GM12878 (cell line): ENCODE measurements around the gene SSC4D. TPM values are rescaled to one million over a fixed set of nuclear protein-coding genes. Genes with fewer than 3 reads are reported as not detected.

Experiments used
- ATAC-seq: fragments of 200-7000 bp; cut with Tn5 transposase; 3 replicates; pipeline ENCODE4 v1.9.1; 2020; ENCODE audit warnings: mild to moderate bottlenecking, moderate library complexity
- BruUV-seq: library from RNA; stranded (reverse); fragments of 400-500 nt; replicated peaks from 2 replicates; lab custom pipeline; 2021; lab: Mats Ljungman, UMichigan
- CTCF ChIA-PET: fragments of 300-600 bp; sonication (Branson Sonifier 250); formaldehyde crosslinking; extraction: SDS; loops from one replicate; lab custom pipeline; 2021; ENCODE audit warnings: inconsistent platforms; lab: Yijun Ruan, JAX
- POLR2A ChIA-PET: fragments of 350-600 bp; formaldehyde crosslinking; extraction: SDS; loops from one replicate; lab custom pipeline; 2021; ENCODE audit warnings: inconsistent platforms; lab: Charles Lee
- RAD21 ChIA-PET: fragments of 300-600 bp; sonication (Branson Sonifier 250); formaldehyde crosslinking; loops from one replicate; lab custom pipeline; 2023; ENCODE audit warnings: antibody characterized with exemption; ENCODE audit not compliant: unreplicated experiment; lab: Charles Lee
- SMC1A ChIA-PET: fragments of 300-600 bp; sonication (Branson Sonifier 250); formaldehyde crosslinking; loops from one replicate; lab custom pipeline; 2023; ENCODE audit not compliant: unreplicated experiment, uncharacterized antibody; lab: Charles Lee
- DNase-seq: peaks from one replicate; pipeline ENCODE4 v3.0.0-alpha.2; 2011; ENCODE audit warnings: low read depth, low spot score
- FAIRE-seq: peaks from 3 replicates; lab custom pipeline; 2011; peaks lifted over from hg19 to GRCh38; lab: Jason Lieb, UNC
- H2AFZ ChIP-seq: 2 replicates; pipeline ENCODE4 v1.6.0; 2011; ENCODE audit warnings: low read depth, low read length, control low read depth; ENCODE audit not compliant: control insufficient read depth
- H3K27ac ChIP-seq: 2 replicates; pipeline ENCODE4 v1.5.1; 2011; ENCODE audit warnings: control low read depth; ENCODE audit not compliant: control insufficient read depth, insufficient read depth
- H3K27me3 ChIP-seq, 2 experiments: replicated peaks in 1 of 2; 2 replicates each; pipeline versions ENCODE4 v1.6.0 to v1.6.1; 2011; ENCODE audit warnings: low read length in 1 of 2; ENCODE audit not compliant: control insufficient read depth in 2 of 2, insufficient read depth in 2 of 2
- H3K36me3 ChIP-seq, 2 experiments: 2 replicates each; pipeline ENCODE4 v1.5.1; 2011; ENCODE audit warnings: low read length in 1 of 2; ENCODE audit not compliant: control insufficient read depth in 2 of 2, insufficient read depth in 2 of 2
- H3K4me1 ChIP-seq: 2 replicates; pipeline ENCODE4 v1.6.1; 2011; ENCODE audit warnings: mild to moderate bottlenecking, low read length, moderate library complexity, mixed read lengths; ENCODE audit not compliant: control insufficient read depth, insufficient read depth
- H3K4me2 ChIP-seq: 2 replicates; pipeline ENCODE4 v1.6.0; 2011; ENCODE audit warnings: control low read depth; ENCODE audit not compliant: control insufficient read depth, insufficient read depth
- H3K4me3 ChIP-seq: fragments of 200-600 bp; sonication (generic); 2 replicates; pipeline ENCODE4 v1.5.1; 2016
- H3K79me2 ChIP-seq: 2 replicates; pipeline ENCODE4 v1.6.0; 2011; ENCODE audit warnings: low read length; ENCODE audit not compliant: control insufficient read depth, insufficient read depth
- H3K9ac ChIP-seq: 2 replicates; pipeline ENCODE4 v1.8.0; 2011; ENCODE audit warnings: low read length, control low read depth, mixed read lengths; ENCODE audit not compliant: control insufficient read depth, insufficient read depth
- H3K9me3 ChIP-seq: replicated peaks from 3 replicates; pipeline ENCODE4 v1.5.1; 2011; ENCODE audit warnings: mild to moderate bottlenecking, low read length; ENCODE audit not compliant: control insufficient read depth, insufficient read depth
- H4K20me1 ChIP-seq: 2 replicates; pipeline ENCODE4 v1.6.0; 2011; ENCODE audit not compliant: control insufficient read depth, insufficient read depth
- CBX3 ChIP-seq: fragments of 200-600 bp; sonication (generic); IDR thresholded peaks from 2 replicates; pipeline ENCODE4 v1.6.1; 2016; ENCODE audit warnings: low read depth, borderline replicate concordance
- HCFC1 ChIP-seq: fragments of 150-350 bp; IDR thresholded peaks from 2 replicates; pipeline ENCODE4 v1.6.1; 2014; ENCODE audit warnings: low read length
- JUND ChIP-seq: IDR thresholded peaks from 2 replicates; pipeline ENCODE4 v1.6.1; 2012; ENCODE audit warnings: low read depth, mild to moderate bottlenecking, low read length, improper control_type of control experiment, moderate library complexity
- MLLT1 ChIP-seq: fragments of 450-650 bp; IDR thresholded peaks from 2 replicates; pipeline ENCODE4 v1.6.1; 2016; ENCODE audit warnings: mild to moderate bottlenecking
- MYC ChIP-seq: IDR thresholded peaks from 2 replicates; pipeline ENCODE4 v1.6.1; 2011; ENCODE audit warnings: mild to moderate bottlenecking, low read length, moderate library complexity, inconsistent platforms; ENCODE audit not compliant: insufficient read depth, insufficient replicate concordance, insufficient read length, severe bottlenecking
- NFIC ChIP-seq: IDR thresholded peaks from 2 replicates; pipeline ENCODE4 v1.6.1; 2012; ENCODE audit warnings: low read depth, mild to moderate bottlenecking, inconsistent platforms, low read length, moderate library complexity
- POU2F2 ChIP-seq: IDR thresholded peaks from 3 replicates; pipeline ENCODE4 v1.6.1; 2011; ENCODE audit warnings: low read depth, mild to moderate bottlenecking, low read length, borderline replicate concordance
- PRDM15 ChIP-seq: fragments of 450-650 bp; formaldehyde crosslinking; IDR thresholded peaks from 2 replicates; pipeline ENCODE4 v1.4.0; 2020; ENCODE audit warnings: mild to moderate bottlenecking, moderate library complexity
- RAD51 ChIP-seq: fragments of 450-650 bp; IDR thresholded peaks from 2 replicates; pipeline ENCODE4 v1.6.1; 2016; ENCODE audit warnings: moderate library complexity, mild to moderate bottlenecking, inconsistent platforms
- SREBF1 ChIP-seq: IDR thresholded peaks from 2 replicates; pipeline ENCODE4 v1.6.1; 2012; ENCODE audit warnings: mild to moderate bottlenecking, low read length
- YY1 ChIP-seq: IDR thresholded peaks from 2 replicates; pipeline ENCODE4 v1.6.1; 2011; ENCODE audit warnings: low read depth, mild to moderate bottlenecking, low read length
- ZZZ3 ChIP-seq: IDR thresholded peaks from 2 replicates; pipeline ENCODE4 v1.6.1; 2011; ENCODE audit warnings: low read depth; ENCODE audit not compliant: control insufficient read depth, insufficient read length
- WGBS: methylation state at CpG from one replicate; pipeline ENCODE4 v1.1.6; 2016; ENCODE audit warnings: low lambda C conversion rate; ENCODE audit not compliant: insufficient replicate concordance, insufficient coverage; ENCODE audit errors: missing lambda C conversion rate; 5-methylcytosine and 5-hydroxymethylcytosine counted together
- in situ Hi-C: fragments of 300-500 bp; cut with MboI; formaldehyde crosslinking; loops from 9 replicates; pipeline ENCODE4 v1.14.3; 2018; ENCODE audit warnings: mixed read lengths
- intact Hi-C: fragments of 100-400 bp; cut with micrococcal nuclease; formaldehyde crosslinking; loops from one replicate; pipeline ENCODE4 v1.14.2; 2022; ENCODE audit not compliant: unreplicated experiment
- polyA plus RNA-seq, 11 experiments: library from polyadenylated mRNA; depleted of rRNA in 4 of 11; unstranded in 6 of 11; stranded (reverse) in 5 of 11; fragments of >200 nt; fragmentation: Nextera tagmentation in 4 of 11; fragmentation: Illumina TruSeq in 1 of 11; extraction: Ambion mirVana in 4 of 11; extraction: Trizol in 1 of 11; gene quantifications; 1 replicate in 1 of 11; 2 replicates in 10 of 11; pipeline versions ENCODE4 v1.2.1 to v1.2.3, GENCODE V29; 2011 to 2016; ENCODE audit warnings: inconsistent platforms in 2 of 11, missing spikeins in 2 of 11, low read depth in 1 of 11
- total RNA-seq, 4 experiments: library from RNA; depleted of rRNA in 3 of 4; stranded (reverse); fragments of >200 nt in 3 of 4; fragmentation: Illumina TruSeq in 1 of 4; extraction: Trizol in 1 of 4; gene quantifications; 2 replicates each; pipeline versions ENCODE4 v1.2.1 to v1.2.3, GENCODE V29; 2013 to 2021
- TF ChIP-seq, protein P1 (sequence below): IDR thresholded peaks from 2 replicates; pipeline ENCODE4 v1.6.1; 2012; ENCODE audit warnings: low read depth, low read length, improper control_type of control experiment
- TF ChIP-seq, protein P2 (sequence below): fragments of 450-650 bp; IDR thresholded peaks from 2 replicates; pipeline ENCODE4 v1.6.1; 2018; ENCODE audit warnings: mild to moderate bottlenecking, low read depth, moderate library complexity; ENCODE audit not compliant: partially characterized antibody
- TF ChIP-seq, protein P3 (sequence below): IDR thresholded peaks from 2 replicates; pipeline ENCODE4 v1.6.1; 2011; ENCODE audit warnings: low read depth, low read length, improper control_type of control experiment, borderline replicate concordance

SSC4D gene
- total and polyA plus RNA-seq, 10 of the 15 experiments (the other 5 are each of a cell fraction or from before 2014, with no cell fraction given): 0.08 to 0.79 (median 0.25) TPM; not detected in 1

- CTCF ChIA-PET: interaction anchor here (1.5 kb wide), 1 partner anchor 10 kb away, joined by 4 read pairs; no protein-coding TSS in a partner anchor
- H3K4me1 ChIP-seq: no peaks in the 10 kb centered on the region; the same call in 1 of the 2 replicates
- H3K27me3 ChIP-seq: no peaks in the 10 kb centered on the region
- H3K9me3 ChIP-seq: no peaks in the 10 kb centered on the region
- no peak overlapping the region for H2AFZ ChIP-seq
- in situ Hi-C loops (no loop called here), intact Hi-C loops (no loop called here)
- FAIRE-seq: no peak
- peaks cover 24 to 43% of the 10 kb centered on the region in 2 experiments for H3K36me3 ChIP-seq
- H3K4me2 ChIP-seq: no peak overlapping the region
- no peak for DNase-seq
- no peak overlapping the region for H3K27ac ChIP-seq
- SMC1A ChIA-PET: no interaction called here
- WGBS: 97% methylated on average over 6 of the region's 6 CpGs
- peaks cover 16% of the 10 kb centered on the region for H4K20me1 ChIP-seq
- BruUV-seq: no TSS peak
- no peak for ATAC-seq
- RAD21 ChIA-PET: no interaction called here
- H3K9ac ChIP-seq: no peak overlapping the region
- H3K79me2 ChIP-seq: peaks cover 56% of the 10 kb centered on the region
- POLR2A ChIA-PET: interaction anchor here (1.1 kb wide), 1 partner anchor 11 kb away, joined by 3 read pairs; no protein-coding TSS in a partner anchor
- H3K4me3 ChIP-seq: no peak overlapping the region
- TF ChIP-seq CBX3: no peak
- no peak for TF ChIP-seq HCFC1
- TF ChIP-seq, protein P1, sequence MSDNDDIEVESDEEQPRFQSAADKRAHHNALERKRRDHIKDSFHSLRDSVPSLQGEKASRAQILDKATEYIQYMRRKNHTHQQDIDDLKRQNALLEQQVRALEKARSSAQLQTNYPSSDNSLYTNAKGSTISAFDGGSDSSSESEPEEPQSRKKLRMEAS: no peak
- no peak for TF ChIP-seq JUND
- no peak for TF ChIP-seq YY1
- TF ChIP-seq PRDM15 (CRISPR knock-in tag): no peak
- TF ChIP-seq NFIC: no peak
- TF ChIP-seq RAD51: no peak
- TF ChIP-seq POU2F2: no peak
- TF ChIP-seq, protein P2, sequence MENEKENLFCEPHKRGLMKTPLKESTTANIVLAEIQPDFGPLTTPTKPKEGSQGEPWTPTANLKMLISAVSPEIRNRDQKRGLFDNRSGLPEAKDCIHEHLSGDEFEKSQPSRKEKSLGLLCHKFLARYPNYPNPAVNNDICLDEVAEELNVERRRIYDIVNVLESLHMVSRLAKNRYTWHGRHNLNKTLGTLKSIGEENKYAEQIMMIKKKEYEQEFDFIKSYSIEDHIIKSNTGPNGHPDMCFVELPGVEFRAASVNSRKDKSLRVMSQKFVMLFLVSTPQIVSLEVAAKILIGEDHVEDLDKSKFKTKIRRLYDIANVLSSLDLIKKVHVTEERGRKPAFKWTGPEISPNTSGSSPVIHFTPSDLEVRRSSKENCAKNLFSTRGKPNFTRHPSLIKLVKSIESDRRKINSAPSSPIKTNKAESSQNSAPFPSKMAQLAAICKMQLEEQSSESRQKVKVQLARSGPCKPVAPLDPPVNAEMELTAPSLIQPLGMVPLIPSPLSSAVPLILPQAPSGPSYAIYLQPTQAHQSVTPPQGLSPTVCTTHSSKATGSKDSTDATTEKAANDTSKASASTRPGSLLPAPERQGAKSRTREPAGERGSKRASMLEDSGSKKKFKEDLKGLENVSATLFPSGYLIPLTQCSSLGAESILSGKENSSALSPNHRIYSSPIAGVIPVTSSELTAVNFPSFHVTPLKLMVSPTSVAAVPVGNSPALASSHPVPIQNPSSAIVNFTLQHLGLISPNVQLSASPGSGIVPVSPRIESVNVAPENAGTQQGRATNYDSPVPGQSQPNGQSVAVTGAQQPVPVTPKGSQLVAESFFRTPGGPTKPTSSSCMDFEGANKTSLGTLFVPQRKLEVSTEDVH: no peak
- no peak for TF ChIP-seq MLLT1
- no peak for TF ChIP-seq MYC
- TF ChIP-seq, protein P3, sequence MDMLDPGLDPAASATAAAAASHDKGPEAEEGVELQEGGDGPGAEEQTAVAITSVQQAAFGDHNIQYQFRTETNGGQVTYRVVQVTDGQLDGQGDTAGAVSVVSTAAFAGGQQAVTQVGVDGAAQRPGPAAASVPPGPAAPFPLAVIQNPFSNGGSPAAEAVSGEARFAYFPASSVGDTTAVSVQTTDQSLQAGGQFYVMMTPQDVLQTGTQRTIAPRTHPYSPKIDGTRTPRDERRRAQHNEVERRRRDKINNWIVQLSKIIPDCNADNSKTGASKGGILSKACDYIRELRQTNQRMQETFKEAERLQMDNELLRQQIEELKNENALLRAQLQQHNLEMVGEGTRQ: no peak
- no peak for TF ChIP-seq ZZZ3
- TF ChIP-seq SREBF1: no peak
Measured at GRCh38 chr7:76343931-76344321, 65.6 kb downstream of the SSC4D start.
